NCI-H69 (cell line): ENCODE results near the gene DVL3.

Experiments used
- DNase-seq: peaks from one replicate; lab custom pipeline; 2025; lab: John Stamatoyannopoulos, UW

DVL3 gene

GRCh38 chr3:184211297-184211696, 56.1 kb downstream of the DVL3 start:
- DNase-seq, result no peak

- DNase-seq, result no peak
Measured at GRCh38 chr3:184211718-184212117, 56.5 kb downstream of the DVL3 start.

GRCh38 chr3:184218814-184219213, 63.6 kb downstream of the DVL3 start:
- peak; percentile 45 for DNase-seq

GRCh38 chr3:184222521-184222920, 67.3 kb downstream of the DVL3 start:
- DNase-seq, result no peak
